Stimulated activated CD8-positive, alpha-beta memory T cell treated with anti-CD3 and anti-CD28 coated beads, Interleukin-4, amount 100 ng/mL, for 1 hour (primary cell): ENCODE results near the gene LRRC8A.
"Not testable (repeated sequence)": the region's sequence is repeated elsewhere in the genome, so short reads cannot be mapped to it uniquely, and the experiment has no call there.

ENCODE experiments used
- DNase-seq, 2 donors: peaks; one replicate each; pipeline ENCODE4 v3.0.0-alpha.2; 2020; ENCODE audit warnings: low read depth in 2 of 2, low spot score in 1 of 2

Gene LRRC8A

DNA sequence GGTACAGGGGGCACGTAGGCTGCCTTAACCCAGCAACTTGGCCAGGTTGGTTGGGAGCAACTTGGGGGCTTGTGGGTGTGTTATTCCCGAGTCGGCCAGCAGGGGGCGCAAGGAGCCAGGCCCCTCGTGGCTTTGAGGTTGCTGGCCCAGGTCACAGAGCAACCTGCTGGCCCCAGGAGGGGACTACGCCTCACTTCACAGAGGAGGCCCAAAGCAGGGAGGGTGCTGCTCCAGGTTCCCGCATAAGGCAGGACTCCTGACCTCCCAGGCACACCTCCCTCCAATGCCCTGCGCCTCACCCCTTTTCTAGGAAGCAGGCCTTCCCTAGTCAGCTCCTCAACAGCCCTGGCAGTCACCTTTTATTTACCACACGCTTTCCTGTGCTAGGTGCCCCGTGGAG is 18.3 kb upstream of the LRRC8A start:
- DNase-seq = peak; percentile 81 to 82

DNA sequence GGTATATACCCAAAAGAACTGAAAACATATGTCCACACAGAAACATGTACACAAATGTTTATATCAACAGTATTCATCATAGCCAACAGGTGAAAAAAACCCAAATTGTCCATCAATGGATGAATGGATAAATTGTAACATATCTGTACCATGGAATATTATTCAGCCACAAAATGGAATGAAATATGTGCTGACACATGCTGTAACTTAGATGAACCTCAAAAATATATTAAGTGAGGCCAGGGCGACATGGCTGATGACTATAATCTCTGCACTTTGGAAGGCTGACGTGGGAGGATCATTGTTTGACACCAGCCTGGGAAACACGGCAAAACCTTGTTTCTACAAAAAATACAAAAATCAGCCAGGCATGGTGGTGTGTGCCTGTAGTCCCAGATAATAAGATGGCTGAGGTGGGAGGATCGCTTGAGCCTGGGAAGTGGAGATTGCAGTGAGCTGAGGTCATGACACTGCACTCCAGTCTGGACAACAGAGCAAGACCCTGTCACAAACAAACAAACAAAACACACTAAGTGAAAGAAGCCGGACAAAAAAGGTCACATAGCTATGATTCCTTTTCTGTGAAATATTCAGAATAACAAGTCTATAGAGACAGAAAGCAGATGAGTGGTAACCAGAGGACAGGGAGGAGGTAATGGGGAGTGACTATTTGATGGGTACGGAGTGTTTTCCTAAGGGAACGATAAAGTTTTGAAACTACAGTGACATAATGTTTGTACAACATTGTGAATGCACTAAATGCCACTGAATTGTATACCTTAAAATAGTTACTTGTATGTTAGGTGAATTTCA is 11.6 kb upstream of the LRRC8A start:
- DNase-seq = no peak

GRCh38 chr9:128870941-128871265 is 11.0 kb upstream of the LRRC8A start:
- not testable (repeated sequence) for DNase-seq

DNA sequence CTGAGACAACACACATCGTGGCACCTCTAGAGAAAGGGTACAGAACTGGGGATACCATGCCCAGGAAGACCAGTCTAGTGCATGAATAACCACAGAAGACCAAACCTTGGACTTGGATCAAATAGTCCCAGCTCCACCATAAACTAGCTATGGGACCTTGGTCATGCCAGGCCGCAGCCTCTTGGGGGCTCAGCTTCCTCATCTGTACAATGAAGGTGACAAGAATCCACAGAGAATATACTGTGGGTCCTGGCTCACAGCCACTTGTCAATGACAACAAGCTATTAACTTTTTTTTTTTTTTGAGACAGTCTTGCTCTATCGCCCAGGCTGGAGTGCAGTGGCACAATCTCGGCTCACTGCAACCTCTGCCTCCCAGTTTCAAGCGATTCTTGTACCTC is 4.1 kb upstream of the LRRC8A start:
- no peak for DNase-seq

GRCh38 chr9:128882677-128883603 is 1.0 kb downstream of the LRRC8A start:
- no peak for DNase-seq

DNA sequence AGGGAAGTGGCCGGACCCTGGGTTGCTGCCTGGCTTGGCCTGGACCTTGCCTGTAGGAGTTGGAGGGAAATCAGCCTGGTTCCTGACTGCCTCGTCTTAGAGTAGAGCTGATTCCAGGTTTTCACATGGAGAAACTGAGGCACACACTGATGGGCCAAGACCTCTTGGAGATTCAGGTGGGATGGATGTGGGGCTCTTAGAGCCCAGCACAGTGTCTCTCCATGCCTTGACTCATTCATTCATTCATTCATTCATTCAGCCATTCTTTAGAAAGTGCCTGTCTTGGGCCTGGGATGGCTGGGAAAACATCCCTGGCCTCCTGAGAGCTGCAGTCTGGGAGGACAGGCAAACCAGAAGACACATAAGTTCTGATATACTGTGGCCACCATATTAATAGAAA is 2.2 kb downstream of the LRRC8A start:
- no peak for DNase-seq

DNA sequence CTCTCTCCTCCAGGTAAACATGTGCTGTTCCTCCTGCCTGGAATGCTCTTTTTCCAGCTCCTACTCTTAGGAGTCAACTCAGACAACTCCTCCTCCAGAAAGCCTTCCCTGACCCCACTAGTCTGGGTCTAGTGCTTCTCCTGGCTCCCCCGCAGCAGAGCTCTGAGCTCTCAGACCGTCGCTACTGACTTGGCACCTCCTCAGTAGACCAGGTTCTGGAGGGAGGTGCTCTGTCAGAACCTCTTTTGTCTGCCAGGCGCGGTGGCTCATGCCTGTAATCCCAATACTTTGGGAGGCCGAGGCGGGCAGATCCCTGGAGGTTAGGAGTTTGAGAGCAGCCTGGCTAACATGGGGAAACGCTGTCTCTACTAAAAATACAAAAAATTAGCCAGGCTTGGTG is 3.4 kb downstream of the LRRC8A start:
- DNase-seq = no peak

GRCh38 chr9:128885798-128886197 is 3.9 kb downstream of the LRRC8A start:
- DNase-seq = no peak

- no peak for DNase-seq
Observed at GRCh38 chr9:128886211-128886891, 4.4 kb downstream of the LRRC8A start.

DNA sequence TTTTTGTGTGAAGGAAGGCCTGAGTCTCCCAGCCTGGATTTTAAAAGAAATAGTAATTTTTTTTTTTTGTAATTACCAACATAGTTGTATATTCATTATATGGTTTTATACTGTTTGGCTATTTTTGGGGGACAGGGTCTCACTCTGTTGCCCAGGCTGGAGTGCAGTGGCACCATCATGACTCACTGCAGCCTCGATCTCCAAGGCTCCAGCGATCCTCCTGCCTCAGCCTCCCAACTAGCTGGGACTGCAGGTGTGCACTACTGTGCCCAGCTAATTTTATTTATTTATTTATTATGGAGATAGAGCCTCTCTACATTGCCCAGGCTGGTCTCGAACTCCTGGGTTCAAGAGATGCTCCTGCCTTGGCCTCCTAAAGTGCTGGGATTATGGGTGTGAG is 5.1 kb downstream of the LRRC8A start:
- no peak for DNase-seq

DNA sequence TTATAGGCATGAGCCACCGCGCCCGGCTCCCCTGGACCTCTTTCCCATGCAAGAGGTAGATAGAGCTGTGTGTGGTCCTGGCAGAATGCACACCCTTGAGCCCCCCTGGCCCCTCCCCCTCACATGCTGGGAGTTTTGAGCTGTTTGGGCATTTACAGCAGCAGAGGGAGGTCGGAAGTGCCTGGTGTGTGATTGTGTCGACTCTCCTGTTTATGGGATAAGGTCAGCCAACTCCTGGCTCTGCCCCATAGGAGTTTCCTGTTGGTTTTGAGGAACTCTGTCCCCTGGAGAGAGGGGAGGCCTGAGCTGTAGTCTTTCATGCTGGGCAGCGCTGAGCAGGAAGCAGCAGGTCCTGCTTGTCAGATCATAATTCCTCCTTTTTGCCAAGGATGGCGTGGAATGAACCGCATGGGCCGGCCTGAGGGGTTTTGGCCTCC is 6.0 kb downstream of the LRRC8A start:
- no peak for DNase-seq

GRCh38 chr9:128891321-128892220 is 9.6 kb downstream of the LRRC8A start:
- DNase-seq = no peak

DNA sequence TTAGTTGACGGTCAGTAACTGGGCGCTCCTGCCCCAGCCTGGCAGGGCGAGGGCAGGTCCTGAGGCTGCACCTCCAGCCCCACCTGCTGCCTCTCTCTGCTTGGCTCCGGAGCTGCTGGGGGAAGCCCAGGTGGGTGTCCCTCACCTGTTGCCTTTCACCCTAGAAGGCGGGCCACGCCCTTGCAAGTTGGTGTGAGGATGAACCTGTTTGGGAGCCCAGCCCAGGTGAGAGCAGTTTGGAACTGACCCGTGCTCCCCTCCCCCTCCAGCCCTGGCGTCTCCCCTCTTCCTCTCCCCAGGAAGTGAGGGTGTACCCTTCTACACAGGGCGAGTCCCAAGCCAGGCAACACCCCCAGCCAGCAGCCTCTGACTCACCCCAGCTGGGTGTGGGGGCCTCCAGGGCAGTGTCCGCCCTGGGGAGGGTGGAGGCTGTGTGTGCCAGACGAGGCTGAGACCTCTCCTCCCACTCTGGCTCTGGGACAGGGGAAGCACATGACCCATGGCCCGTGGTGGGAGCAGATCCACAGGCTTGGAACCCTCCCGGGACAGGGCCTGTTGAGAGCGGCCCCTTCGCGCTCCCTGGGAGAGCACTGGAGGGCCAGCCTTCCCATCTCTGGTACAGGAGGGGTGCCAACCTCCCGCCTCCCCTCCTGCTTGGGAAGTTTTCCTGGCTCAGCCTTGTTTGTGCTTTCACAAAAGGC is 10.4 kb downstream of the LRRC8A start:
- DNase-seq = no peak

GRCh38 chr9:128893354-128893753 is 11.4 kb downstream of the LRRC8A start:
- DNase-seq = no peak

- DNase-seq = no peak
Observed at GRCh38 chr9:128894764-128895163, 12.8 kb downstream of the LRRC8A start.

DNA sequence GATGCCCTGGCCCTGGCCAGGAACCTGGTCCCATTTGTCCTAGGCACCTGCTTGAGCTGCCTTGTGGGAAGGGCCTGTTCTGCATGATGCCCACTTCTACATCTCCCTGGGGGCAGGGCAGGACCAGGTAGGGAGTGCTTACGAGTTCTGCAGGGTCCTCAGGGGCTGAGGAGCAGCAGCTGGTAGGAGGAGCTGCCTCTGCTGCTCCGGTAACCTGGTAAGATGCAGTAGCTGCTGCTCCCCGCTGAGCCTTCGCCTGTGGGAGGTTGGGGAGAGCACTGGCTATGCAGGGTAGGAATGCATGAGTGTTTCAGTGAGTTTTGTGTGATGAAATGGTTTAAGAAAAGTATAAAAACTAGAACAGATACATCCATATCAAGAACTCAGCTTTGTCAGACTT is 13.6 kb downstream of the LRRC8A start:
- DNase-seq = no peak

GRCh38 chr9:128898382-128898781 is 16.4 kb downstream of the LRRC8A start:
- no peak for DNase-seq

- DNase-seq = no peak
Observed at GRCh38 chr9:128898845-128899565, 17.1 kb downstream of the LRRC8A start.

DNA sequence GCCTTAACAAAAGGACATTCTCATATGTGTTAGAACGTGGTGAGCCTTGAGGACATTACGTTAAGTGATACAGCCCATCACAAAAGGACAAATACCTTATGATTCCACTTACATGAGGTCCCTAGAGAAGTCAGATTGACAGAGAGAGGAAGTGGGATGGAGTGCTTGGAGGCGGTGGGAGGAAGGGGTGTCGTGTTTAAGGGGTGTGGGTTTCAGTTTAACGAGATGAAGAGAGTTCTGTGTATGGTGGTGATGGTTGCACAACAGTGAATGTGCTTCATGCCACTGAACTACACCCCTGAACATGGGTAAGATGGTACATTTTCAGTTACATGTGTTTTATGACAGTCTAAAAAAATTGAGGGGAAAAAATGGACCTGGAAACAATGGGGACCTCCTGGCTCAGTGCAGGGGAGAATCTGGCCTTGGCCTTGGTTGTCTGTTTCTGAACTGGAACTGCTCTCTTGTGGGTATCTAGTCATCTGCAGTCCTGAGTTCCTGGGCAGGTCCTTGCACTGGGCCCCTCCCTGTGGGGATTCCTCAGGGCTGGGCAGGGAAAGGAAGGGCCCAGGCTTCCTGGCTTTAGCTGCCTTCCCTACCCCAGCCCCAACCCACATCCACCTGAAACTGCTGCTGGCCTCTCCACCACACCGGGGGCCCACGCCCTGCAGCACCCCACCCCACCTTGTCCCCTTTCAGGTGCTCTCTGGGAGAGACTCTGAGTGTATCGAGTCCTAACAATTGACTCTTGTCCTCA is 17.8 kb downstream of the LRRC8A start:
- no peak for DNase-seq
